ENCODE results near the gene ZNF773.

The ZNF773 gene

DNA sequence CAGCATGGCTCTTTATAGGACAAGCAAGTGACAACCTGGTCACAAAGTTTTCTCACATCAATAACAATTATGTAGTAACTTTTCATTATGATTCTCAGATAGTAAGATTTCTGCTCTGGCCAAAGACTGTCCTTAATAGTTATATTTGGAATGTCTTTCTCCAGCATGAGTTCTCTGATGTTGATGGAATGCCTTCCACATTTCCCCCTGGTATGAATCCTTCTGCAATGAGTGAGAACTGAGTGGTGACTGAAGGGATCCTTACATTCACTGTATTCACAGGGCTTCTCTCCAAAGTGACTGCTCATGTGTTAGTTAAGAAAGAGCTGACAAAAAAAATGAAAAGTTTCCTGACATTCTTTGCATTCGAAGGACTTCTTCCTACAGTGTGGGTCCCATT is 46.8 kb downstream of the ZNF773 start:
- TF ChIP-seq CTCF (IDR thresholded peaks at IDR 0.05; ENCODE audit: insufficient read depth, low read depth, low read length, missing control alignments): no peak
- DNase-seq (ENCODE audit: low read depth): no peak
- no peak overlapping the region for H3K4me3 ChIP-seq (ENCODE audit: low read length)

DNA sequence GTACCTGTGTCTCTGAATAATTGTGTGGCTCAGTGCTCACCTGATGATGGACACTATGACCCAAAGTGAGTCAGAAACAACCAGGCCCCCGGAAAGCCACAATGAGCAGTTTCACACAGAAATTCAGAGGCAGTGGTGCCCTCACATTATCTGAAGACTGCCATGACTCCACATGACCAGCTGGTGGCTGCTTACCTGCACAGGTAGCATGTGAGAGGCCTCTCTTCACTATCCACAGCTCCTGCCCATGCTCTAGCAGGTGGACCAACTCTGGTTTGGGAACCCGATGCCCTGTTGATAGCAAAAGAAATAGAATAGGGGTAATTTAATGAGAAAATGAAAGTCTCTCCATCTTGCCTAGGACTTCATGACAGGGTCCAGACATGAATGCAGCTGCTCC is 52.7 kb downstream of the ZNF773 start:
- no peak for DNase-seq (ENCODE audit: low read depth)
- no peak for TF ChIP-seq CTCF (IDR thresholded peaks at IDR 0.05; ENCODE audit: insufficient read depth, low read depth, low read length, missing control alignments)
- no peak overlapping the region for H3K4me3 ChIP-seq (ENCODE audit: low read length)

DNA sequence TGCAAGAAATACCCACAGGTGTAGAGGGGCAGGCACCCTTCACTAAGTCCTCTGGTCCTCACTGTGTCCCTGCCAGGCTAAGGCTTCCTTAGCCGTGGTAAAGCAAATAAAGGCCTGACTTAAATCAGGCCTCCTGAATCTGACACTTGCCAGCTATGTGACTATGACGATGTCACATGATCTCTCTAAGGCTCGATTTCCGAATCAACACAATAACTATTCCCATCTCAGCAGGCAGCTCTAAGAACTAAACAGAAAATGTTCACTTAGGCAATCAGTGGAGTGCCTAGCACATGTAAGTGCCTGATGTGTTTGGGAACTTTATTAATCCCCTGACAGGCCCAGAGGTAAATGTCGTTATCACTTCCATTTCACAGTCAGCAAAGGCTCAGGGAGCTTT is 57.9 kb downstream of the ZNF773 start:
- no peak overlapping the region for H3K4me3 ChIP-seq (ENCODE audit: low read length)
- TF ChIP-seq CTCF (IDR thresholded peaks at IDR 0.05; ENCODE audit: insufficient read depth, low read depth, low read length, missing control alignments): no peak
- no peak for DNase-seq (ENCODE audit: low read depth)

Data from epithelial cell of esophagus (primary cell).